Measurements from ENCODE around the gene CHD2.
A peak's percentile ranks its signal among the peaks of the same experiment; 100 is the strongest.
"Not testable (repeated sequence)": the region's sequence is repeated elsewhere in the genome, so short reads cannot be mapped to it uniquely, and the experiment has no call there.

CHD2 gene

DNA sequence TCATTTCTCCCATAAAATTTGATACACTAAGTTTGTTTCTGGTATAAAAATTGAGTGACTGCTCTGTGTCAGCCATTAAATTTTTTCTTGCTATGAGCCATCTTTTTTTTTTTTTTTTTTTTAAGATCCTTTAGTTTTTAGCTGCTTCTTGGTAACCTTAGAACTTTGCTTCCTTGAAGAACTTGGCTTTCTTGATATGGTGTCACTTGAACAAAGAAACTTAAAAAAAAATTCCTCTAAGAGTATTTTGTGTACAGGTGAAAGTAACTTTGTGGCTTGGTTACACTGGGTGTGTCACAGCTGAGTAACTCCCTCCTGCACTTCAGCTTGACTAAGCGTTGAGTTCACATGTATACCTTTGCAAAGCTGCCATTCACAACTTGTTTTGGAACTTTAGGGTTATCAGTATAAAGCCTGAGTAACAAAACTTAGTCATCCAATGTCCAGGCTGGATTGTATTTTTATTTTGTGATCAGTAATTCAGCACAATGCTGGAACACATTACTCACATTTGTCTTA, 6.5 kb downstream of the CHD2 start:
- no peak for DNase-seq

DNA sequence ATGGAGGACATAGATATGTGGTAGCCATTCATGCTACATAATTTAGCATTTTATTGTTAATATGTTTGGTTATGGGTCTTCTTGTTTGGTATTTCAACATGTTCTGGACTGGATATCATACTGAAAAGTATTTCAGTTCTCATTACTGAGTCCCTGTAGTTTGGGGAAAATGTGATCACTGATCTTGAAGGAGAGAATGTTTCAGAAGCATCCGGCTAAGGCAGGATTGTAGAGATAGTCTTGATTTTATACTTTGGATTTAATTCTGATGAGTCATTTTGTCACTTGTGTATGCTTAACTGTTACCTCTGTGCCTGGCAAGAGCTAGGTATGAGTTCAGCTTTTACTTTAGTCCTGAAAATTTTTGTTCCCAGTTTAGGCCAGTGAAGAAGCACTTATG, 7.1 kb downstream of the CHD2 start:
- DNase-seq: no peak

DNA sequence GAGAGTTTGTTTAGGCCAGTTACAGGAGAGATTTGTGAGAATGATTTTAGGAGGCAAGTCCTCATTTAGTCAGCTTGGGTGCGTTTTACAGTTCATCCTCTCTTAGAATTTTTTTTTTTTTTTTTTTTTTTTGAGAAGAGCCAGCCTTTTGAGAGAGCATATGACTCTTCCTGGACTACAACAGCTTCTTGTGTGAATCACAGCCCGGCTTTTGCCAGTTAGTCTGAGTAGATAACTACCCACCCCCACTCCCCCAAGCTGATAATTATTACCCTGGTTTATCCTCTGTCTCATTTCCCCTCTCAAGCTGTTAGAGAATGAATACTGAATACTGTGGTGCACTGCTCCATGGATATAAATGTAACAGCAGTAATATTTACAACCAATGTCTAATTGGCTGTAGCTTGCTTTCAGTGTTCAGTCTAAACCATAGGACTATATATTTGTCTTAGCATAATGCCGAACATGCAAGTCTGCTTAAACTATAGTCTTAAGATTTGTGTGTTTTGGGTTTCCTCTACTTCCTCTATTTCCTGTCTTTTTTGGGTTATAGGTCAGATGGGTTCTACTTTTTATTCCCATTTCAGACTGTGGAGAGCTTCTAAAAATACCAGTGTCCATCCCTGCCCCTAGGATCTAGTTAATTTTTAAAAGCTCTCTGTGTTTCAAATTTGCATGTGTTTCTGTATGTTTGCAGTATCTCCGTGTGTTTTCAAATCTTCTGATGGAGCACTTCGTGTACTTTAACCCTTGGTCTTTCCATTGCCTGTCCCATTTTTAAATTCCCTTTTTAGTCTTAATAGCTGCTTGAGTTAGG, 8.0 kb downstream of the CHD2 start:
- DNase-seq: no peak

DNA sequence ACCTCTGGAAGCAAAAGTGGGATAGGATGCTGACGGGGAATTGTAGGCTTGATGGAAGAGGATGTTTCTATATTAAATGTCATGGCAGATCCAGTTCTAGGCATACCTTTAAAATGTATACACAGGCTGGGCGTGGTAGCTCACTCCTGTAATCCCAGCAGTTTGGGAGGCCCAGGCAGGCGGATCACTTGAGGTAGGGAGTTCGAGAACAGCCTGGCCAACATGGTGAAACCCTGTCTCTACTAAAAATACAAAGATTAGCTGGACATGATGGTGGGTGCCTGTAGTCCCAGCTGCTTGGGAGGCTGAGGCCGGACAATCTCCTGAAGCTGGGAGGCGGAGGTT, 8.6 kb downstream of the CHD2 start:
- no peak for DNase-seq

DNA sequence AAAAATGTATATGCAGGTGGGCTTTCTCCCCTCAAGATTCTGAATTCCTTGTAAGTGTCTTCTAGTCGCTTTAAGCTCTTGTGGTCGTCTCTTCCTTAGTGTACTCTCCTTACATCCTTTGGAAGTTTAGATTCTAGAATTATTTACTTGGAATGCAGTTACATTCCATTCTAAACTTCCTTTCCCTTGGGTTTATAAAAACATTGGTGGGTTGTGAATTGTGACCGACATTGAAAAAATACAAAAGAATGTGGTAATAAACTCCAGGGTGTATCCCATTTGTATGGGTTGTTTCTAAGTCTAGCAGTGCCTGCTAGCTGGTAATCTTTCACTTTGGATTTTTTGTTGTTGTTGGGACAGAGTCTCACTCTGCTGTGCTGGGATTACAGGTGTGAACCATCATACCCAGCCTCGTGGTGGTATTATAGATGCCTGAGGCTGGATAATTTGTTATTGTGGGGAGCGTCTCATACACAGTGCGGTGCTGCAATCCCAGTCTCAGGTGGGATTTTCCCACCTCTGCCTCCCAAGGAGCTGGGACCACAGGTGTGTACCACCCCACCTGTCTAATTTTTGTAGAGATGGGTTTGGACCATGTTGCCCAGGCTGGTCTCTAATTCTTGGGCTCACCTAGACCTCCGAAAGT, 9.1 kb downstream of the CHD2 start:
- no peak for DNase-seq

DNA sequence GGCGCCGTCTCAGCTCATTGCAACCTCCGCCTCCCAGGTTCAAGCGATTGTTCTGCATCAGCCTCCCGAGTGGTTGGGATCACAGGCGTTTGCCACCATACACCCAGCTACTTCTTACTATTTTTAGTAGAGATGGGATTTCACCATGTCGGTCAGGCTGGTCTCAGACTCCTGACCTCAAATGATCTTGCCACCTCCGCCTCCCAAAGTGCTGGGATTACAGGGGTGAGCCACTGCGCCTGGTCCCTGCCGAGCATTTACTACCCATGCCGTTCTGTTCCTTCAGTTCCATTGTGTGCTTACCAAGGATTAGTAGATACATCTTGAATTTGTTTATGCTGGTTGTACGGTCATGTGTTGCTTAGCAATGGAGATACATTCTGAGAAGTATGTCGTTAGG, 10.3 kb downstream of the CHD2 start:
- DNase-seq: no peak

DNA sequence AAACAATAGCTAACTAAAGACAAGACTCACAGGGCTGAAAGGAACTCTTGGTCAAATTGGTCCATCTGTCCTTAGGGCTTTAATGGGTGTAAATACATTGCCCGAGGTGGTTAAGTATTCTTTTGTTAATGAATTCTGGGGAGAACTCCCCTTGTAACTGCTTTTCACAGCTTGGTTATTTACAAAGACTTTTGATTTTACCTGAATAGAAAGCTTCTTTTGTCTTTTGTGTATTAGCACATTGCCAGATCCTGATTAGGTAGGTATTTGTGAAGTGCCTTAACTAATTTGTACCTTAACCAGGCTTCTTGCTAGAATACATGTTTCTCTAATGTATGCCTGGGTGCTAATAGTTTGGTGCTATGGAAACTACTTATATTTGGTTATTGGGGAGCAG, 14.0 kb downstream of the CHD2 start:
- no peak for DNase-seq

DNA sequence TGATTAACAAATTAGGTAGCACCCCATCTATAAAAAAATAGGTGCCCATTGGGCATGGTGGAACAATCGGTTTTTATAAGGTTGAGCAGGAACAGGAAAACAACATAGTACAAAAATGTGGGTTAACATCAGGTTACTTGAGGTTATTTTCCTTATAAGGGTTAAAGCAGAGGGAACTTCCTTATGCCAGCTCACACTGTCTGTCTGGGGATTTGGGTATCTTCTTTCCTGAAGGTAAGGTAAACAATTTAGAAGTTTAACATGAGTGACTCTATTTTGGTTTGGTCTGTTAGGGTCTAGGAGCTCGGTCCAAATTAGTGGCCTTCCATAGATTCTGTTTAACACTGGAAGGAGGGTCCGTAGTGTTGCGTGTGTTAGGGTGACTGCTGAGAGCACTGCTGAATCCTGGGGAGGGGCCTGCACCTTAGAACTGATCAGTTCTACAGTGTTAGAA, 14.7 kb downstream of the CHD2 start:
- no peak for DNase-seq

DNA sequence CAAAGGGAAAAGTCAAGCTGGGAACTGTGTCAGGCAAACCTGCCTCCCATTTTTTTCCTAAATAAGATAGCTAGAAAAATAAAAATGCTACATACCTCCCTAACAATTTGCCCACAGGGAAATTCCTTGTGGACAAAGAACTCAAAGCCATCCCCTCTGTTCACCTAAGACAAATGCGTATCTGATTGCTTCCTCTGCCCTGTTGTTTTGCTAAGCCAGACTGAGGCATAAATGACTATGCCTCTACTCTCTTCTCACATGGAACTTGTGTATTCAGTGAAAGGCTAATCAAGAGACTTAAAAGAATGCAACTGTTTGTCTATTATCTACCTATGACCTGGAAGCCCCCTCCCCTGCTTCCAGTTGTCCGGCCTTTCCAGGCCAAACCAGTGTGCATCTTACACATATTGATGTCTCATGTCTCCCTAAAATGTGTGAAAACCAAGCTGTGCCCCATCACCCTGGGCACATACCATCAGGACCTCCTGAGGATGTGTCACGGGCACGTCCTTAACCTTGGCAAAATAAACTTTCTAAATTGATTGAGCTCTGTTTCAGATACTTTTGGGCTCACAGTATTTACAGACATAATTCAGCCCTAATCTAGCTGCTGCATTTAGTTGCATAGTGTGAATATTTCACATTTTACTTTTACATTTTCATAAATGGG, 15.8 kb downstream of the CHD2 start:
- DNase-seq: no peak

DNA sequence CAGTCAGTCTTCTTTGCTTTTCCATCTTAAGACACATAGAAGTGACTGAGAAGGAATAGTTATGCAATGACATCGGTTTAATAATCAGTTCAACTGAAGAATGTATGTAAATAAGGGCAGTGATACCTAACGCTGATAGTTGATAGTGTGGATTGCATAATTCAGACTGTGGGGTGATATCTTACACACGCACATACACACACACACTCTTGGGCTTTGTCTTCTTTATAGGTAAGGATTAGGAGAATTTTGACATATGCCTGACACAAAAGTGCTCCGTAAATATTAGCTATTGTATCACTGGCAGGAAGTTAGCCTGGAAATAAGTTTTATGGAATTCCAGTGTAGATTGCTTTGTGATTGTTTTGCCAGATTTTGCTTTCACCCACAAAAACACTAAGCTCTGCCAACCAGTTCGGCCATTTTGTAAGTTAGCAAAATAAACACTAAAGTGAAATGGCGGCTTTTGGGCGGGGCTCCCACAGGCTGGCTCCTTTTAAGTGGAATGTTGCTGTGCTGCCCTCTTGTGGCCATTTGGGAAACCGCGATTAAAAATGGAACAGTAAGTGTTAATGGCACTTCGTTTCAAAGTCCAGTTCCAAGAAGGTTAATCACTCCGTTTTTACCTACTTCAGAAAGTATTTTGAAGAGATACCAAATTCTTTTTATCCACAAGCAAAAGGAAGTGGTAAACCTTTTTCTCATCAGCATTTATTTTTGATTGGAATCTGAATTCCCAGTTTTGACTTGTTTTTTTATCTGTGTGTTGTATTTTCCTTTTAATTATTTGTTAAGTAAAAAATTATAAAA, 17.7 kb downstream of the CHD2 start:
- DNase-seq: peak; percentile 77

DNA sequence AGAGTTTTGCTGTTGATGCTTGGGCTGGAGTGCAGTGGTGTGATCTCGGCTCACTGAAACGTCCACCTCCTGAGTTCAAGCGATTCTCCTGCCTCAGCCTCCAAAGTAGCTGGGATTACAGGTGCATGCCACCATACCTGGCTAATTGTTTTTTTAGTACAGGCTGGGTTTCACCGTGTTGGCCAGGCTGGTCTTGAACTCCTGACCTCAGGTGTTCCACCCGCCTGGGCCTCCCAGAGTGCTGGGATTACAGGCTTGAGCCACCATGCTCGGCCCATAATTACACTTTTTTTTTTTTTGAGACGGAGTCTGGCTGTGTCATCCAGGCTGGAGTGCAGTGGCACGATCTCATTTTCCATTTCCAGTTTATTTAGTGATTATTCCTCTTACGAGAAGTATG, 18.8 kb downstream of the CHD2 start:
- not testable (repeated sequence) for DNase-seq

DNA sequence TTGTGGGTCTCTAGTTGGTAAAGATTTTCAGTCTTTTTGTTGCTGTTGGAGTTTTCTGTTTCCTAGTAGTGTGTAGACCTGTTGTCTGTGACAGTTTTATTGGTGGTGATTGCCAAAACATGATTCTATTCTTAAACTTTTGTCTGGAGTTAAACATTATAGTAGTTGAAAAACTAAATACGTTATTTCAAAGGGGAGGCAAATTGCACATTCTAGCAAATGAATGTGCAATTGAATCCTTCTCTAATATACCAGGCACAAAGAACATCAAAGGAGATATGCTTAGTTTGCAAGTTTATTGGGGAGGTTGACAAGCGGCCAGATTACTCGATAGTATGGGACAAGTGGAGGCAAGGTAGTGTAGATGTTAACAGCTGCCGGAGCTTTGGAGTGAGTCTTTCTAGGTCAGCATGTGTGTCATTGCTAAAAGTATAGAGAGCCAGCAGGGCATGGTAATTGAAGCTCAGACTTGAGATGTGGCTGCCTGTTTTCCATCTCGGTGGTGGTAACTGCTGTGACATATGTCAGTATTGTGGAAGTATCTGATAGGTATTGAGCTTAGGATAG, 20.6 kb downstream of the CHD2 start:
- DNase-seq: no peak

DNA sequence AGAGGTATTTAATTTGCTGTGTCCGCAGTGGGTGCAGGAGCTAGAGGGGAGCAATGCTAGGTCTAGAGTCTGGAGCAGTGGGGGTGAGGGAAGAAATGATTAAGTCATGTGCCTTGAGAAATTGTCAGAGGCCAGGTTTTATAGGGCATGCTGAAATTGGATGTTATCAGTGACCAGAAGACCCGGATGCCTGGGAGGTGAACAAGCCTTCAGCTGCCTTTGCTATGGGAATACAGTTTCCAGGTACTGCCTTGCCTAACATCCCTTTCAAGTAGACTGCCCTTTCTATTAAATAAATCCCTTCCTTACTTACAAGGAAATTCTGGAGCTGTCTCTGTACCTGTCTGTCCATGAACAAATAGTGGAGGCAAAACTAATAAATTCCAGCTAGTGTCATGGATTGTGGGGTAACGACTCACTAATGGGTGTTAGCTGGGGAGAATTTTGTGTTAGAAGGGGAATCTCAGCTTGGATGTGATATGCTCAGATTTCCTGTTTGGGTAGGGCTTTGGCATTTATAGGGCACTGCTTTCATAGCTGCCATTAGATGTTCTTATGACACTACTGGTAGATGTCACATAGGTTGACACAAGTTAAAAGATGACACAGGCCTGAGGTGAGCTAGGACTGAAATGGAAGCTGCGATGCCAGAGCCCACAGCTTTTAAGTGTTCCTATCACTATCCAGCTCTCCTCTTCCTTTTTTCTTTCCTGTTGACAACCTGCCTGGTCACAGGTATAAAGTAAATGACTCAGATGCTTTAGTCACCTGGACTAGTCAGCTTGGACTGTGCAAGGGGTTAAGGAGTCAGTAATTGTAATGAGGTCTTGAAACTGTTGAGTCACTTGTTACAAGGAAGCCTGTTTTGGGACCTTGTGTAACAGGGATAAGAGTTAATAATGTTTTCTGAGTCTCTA, 21.3 kb downstream of the CHD2 start:
- DNase-seq: no peak

DNA sequence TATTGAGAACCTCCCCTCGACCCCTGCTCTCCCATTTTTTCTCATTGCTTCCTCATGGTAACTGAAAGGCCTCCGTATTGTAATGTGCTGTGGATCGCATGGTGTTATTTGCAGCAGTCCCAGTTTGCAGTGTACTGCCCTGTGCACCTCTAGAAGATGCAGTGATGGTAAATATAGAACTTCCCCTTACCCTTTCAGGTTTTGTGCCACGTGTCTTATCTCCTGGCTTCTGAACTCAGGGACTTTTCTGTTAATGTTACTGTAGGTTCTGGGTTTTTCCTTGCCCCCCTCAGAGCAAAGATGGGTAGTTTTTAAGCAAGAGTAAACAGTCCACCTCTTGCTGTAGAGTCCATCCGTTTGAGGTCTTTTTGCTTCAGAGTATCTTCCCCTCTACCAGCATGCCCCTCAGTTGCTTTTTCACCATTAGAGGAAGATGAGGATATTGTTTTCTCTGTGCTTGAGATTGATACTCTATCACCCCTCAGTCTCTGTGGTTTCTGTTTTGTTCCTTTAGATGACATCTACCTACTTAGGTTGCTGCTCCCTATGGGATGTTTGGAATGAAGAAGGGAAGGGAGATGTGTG, 22.4 kb downstream of the CHD2 start:
- DNase-seq: no peak

DNA sequence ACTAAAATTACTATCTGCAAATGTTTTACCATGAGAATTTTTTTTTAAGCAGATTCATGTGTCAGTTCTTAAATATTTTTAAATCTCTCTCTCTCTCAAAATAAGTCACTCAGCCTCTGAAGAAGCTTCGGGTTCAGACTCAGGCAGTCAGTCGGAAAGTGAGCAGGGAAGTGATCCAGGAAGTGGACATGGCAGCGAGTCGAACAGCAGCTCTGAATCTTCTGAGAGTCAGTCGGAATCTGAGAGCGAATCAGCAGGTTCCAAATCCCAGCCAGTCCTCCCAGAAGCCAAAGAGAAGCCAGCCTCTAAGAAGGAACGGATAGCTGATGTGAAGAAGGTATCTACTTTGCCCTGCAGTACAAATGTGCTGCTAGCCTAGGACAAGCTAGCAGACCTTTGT, 24.1 kb downstream of the CHD2 start:
- DNase-seq: no peak

DNA sequence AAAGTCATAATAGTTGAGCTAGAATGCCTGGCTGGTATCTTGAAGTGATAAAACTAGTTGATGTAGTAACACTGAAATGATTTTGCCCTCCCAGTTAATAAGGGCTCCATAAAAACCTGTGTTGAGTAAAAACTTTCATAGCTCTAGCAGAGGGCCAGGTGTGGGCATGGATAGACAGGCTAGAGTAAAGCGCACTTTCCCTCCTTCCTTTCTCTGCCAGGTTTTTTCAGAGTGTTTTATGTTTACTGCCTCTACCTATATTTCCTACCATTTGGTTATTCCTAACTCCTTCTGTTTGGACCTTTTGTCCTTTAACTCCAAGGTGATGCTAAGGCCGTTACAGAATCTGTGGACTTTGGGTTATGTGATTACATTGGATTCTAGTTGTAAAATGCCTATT, 25.3 kb downstream of the CHD2 start:
- DNase-seq: no peak

DNA sequence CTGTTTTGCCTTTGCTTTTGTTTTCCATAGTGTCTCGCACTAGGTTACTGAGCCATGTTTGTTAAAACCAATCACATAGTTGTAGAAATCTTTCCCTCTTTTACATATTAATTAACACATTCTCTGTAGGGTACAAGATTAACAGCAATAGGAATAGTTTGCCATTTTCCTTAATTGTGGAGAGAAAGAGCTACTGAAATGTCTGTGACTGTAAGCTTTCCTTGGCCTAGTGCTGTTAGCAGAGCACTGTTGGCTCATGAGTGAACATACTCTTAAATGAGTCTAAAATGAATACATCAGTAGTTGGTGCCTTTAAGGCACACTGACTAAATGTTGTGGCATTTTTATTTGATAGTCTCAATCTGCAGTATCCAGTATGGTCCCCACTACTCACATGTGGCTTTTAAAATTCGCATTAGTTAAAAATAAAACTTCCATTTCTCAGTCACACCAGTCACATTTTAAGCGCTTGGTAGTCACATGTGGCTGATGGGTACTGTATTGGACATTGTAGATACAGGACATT, 28.2 kb downstream of the CHD2 start:
- no peak for DNase-seq

DNA sequence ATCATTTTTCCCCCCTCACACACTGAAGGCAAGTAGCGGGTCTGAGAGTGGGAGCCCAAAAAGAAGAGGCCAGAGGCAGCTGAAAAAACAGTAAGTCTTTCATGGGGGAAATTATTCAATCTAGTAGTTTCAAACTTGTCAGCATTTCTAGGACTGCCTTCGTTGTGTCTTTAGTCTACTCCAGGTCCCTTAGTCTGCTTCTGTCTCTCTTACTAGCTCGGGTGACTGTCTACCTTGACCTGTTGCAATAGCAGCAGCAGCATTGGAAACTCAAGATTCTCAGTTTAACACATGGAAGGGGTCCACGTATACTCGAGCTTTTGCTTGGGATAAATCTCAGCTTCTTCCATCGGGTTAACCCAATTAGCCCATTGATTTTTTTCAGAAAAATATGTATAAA, 28.9 kb downstream of the CHD2 start:
- no peak for DNase-seq

DNA sequence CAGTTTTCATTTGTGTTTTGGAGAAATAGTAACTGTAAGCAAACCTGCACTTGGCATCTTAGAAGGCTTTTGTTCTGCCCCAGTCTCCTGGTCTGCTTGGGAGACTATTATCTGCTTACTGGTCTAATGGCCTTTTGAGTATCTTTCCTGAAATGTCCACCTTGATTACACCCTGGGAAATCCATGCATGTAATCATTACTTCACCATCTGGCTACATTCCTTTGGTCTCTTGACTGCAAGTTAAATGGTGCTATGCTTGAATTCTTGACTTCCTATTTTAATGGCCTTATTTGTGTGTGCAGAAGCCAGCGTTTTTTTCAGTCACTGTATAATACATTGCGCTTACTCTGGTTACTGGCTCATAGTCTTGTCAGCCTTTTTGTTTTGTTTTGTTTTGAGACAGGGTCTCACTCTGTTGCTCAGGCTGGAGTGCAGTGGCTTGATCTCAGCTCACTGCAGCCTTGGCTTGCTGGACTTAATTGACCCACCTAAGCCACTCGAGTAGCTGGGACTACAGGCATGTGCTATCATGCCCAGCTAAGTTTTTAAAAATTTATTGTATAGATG, 30.0 kb downstream of the CHD2 start:
- DNase-seq: no peak

DNA sequence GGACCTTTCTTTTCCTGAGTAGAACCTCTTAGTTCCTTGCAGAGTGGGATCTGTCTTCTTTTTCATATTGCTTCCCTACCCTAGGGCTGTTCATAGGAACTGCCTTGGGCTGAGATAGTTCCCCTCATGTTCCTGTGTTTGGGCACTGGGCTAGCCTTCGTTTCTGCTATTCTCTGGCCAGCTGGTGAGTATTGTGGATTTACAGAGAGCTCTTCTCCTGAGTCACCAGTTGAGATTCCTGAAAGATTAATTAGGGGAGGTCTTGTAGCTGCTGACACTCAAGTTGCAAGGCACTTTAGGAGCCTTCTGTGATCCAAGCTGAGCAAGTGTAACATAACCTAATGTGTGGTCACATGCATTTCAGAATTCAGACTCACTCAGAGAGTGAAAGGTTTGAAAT, 30.7 kb downstream of the CHD2 start:
- DNase-seq: no peak
